Left kidney (tissue), 2 donors: Measurements from ENCODE around the gene MSI2. TPM values are rescaled to one million over a fixed set of nuclear protein-coding genes. Genes with fewer than 3 reads are reported as not detected.

Experiments
- DNase-seq: peaks from one replicate; pipeline ENCODE4 v3.0.0-alpha.2; 2013
- polyA plus RNA-seq: library from polyadenylated mRNA; unstranded; fragments of 120-200 nt; gene quantifications from one replicate; pipeline ENCODE4 v1.2.1, GENCODE V29; 2013; ENCODE audit not compliant: insufficient read length

MSI2 gene
- polyA plus RNA-seq, 1 donor = 106 TPM

DNA sequence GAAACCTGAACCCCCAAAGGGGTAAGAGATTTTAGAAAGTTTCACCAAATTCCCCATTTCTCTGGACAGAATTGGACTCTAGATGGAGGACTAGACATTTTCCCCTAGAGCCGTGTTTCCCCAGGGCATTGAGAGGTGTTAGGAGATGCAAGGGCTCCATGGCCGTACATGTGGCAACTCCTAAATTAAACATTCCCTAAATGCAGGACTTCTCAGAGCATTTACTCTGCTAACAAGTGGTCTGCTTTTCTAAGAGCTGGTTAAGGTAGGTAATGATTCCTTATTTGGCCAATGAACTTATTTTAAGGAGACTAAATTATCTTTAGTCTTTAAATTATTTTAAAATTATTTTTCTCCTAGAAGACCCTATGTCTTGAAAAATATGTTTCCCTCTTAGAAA, 200.9 kb downstream of the MSI2 start:
- DNase-seq = no peak

DNA sequence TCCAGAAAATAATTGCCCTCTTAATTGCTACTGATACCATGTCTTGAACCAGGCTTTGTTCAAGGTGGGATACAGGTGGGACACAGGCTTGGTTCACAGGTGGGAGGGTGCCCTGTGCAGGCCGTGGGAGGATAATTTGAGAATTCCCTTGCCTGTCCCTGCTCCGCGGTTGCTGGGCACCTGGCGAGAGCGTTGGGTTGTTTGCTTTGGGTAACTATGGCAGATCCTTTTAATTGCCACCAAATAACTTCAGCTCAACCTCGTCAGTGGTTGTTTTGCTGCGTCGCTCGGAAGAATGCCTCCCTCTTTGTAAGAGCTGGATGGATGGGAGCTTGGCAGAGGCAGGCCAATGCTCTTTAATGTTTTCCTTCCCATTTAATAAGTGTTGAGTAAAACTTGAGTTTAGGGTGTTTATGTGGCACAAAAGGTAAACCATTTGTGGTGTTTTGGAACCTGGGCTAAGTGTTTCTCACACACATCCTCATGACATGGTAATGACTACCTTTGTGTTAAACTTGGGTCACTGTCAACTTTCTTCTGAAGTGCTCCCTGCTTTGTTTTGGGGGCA, 202.5 kb downstream of the MSI2 start:
- DNase-seq = no peak

DNA sequence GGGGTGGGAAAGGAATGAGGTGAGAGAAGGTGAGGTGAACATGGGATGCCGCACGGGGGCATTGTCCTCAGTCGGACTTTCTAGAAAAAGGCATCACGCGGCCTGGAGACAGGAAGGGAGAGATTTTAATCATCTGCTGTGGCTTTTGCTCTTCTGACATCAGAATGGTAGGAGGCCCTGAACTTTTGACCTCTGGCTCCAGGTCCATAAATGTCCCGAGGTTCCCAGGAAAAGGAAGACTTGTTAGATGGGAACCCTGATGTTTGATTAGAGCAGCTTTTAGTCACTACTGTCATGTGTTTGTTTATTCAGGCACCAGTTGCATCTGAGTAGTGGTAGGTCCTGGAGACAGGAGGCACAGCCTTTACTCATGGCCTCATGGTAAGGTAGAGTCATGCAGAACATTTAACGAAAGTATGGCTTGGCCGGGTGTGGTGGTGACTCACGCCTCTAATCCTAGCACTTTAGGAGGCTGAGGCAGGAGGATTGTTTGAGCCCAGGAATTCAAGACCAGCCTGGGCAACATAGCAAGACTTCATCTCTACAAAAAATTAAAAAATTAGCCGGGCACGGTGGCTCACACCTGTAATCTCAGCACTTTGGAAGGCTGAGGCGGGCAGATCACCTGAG, 203.1 kb downstream of the MSI2 start:
- DNase-seq = no peak

DNA sequence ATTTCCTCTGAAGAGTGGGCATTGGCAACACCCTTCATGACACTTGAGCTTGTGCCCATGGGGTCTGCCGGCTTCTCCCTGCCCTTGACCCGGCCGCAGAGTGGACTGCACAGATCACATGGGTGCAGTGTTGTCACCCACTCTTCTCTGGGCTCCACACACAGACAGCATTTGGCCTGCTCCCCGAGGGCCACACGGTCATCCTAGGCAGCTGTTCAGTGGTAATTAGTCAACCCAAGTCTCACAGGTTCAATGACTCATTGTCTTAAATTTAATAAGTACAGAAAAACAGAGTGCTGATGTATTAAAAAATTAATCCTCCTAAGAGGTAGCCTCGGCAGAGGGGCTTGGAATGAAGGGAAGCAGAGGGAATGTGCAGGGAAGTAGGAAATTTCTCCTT, 204.8 kb downstream of the MSI2 start:
- DNase-seq = no peak

DNA sequence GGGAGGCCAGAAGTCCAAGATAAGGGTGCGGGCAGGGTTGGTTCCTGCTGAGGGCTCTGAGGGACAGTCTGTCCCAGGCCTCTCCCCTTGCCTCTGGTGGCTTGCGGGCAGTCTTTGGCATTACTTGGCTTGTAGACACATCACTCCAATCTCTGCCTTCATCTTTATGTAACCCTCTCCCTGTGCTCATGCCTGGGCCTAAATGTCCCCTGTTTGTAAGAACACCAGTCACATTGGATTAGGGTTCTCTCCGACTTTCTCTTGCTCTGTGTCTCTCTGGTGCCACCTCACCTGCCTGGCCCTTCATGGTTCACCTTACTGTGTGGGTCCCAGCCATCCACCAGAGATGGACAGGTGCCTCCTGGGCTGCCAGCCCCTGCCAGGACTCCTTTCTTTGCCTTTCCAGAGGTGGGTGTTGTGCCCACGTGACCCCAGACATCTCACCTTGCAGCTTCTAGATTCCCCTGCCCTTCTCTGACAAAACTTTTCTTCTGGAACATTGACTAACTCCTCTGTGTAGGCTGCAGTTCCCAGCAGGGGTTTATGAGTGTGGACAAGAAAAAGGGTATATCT, 205.8 kb downstream of the MSI2 start:
- DNase-seq = no peak

DNA sequence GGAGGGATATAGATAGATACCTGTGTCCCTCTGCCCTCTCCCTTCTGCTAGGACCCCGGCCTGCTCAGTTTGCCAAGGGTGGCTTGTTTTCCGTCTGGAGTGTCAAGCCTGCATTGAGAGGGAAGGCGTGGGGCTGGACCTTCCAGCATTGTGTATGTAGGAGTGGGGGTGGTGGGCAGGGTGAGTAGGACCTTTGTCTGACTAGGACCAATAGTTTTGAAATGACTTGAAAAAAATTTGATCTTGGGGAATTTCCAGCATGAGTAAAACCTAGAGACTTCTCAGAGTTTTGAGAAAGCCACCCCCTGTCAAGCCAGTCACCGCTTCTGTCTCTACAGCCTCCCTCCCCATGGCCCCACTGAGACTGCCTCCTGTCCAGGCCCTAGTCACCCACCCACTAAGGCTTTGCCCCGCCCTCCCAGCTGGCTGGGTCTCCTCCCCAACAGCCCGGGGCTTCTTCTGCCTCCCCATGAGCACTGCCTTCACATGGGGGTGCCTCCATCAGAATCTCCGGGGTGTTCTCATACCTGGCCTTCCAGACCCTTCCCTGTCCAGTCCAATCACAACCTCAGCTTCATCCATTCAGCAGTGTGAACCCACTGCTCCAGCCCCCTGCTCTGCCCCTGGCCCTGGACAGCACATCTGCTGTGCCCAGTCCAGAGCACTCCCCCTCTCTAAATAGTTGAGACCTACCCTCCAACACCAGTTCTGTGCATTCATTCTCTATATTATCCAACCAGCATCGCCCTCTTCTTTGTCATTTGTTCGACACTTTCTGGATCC, 207.0 kb downstream of the MSI2 start:
- DNase-seq = no peak

DNA sequence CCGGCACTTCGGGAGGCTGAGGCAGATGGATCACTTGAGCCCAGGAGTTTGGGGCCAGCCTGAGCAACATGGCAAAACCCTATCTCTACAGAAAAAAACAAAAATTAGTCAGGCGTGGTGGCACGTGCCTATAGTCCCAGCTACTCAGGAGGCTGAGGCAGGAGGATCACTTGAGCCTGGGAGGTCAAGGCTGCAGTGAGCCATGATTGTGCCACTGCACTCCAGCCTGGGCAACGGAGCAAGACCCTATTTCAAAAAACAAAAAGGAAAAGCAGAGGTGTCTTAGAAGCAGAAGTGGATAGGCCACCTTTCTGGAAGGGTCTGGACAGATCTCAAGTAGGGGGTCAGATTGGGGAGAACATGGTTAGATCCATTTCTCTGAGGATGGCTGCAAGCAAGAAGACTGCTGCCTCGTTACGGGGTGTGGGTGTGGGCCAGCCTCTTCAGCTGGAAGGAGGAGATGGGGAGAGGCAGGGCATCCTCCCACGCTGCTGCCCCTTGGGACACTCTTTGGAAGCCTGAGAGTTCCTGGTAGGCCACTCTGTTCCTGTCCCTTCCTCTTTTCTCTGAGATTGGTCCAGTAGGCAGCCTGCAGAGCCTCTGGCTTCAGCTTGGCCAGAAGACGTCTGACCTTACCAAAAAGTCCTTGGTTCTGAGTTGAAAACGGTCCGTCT, 208.0 kb downstream of the MSI2 start:
- DNase-seq = no peak

DNA sequence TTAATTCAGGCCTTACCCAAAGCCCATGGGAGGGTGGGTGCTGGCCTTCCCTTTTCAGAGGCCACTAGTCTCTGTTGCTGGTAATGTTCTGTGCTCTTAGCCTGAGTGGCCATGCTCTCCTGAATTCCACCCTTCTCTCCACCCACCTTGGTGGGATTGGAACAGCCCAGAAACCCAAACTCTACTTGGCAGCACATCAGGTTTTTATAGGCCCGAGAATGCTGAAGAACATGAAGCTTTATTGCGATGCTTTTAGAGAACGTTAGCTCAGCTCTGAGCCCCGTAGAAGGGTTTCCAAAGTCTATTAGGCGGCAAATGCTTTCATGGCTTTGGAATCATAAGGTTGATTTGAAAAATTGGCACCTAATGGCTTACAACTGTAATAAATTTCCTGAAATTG, 209.3 kb downstream of the MSI2 start:
- DNase-seq = no peak

DNA sequence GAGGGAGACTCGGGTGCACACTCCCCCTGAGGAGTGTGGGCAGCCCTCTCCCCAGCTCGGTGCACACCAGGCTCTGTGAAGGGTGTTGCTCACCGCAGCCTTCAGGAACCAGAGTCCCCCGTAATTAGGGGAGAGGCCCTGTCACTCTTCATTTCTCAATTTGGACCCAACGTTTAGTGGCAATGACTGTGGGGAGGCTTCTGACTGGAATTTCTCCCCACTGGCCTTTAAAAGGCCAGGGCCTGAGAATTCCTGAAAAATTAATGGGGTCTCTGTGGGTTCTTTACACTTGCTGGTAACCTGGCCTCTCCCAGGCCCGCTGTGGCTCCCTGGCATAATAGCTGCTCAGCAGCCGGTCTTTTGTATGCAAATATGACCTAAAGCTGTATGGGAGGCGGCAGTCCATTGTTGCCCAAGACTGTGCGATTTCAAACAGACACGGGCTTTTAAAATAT, 209.7 kb downstream of the MSI2 start:
- no peak for DNase-seq

DNA sequence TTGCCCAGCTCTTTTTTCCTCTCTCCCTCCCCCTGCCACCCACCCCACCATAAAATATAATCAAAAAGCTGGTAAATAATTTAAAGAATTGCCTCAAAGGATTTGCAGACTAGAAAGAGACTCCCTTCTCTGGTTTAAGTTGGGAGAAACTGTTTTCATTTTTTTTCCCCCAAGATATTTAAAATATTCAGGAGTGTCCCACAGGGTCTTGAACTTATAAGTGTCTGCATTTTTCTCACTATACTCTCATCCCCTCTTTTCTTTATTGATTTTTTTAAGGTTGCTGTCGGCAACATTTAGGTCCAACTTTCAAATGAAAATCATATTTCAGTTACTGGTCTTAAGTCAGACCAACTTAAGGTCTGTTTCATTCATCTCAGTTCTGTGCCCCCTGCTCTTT, 210.2 kb downstream of the MSI2 start:
- no peak for DNase-seq

DNA sequence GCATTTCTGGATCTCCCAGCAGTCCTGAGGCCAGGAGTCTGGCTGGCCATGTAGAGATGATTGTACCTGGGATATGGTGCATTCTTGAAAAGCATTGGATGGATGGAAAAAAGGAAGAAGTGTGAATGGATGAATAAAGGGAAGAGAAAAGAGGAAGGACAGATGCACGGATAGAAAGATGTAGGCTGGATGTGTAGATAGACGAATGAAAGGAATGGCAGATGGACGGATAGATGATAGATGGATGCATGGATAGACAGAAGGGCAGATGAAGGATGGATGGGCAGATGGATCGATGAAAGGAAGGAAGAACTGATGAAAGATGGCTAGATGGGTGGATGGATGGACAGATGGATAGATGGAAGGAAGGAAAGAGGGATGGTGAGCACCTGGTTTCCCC, 210.9 kb downstream of the MSI2 start:
- DNase-seq = no peak

DNA sequence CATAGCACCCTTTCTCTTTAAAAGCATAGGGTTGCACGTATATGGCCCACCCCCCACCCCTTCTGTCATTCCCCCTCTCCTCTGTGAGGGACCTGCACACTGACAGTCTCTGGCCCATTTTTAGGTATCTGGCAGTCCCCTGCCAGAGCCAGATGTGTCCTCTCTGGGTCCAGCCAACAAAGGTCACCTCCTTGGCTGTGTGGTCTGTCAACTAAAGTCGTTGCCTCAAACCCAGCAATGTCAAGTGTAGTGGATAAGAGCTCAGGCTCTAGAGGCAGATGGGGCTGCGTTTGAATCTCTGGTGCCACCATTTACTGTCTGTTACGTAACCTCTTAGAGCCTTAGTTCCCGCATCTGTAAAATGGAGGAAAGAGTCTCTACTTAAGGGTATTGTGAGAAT, 211.5 kb downstream of the MSI2 start:
- no peak for DNase-seq

DNA sequence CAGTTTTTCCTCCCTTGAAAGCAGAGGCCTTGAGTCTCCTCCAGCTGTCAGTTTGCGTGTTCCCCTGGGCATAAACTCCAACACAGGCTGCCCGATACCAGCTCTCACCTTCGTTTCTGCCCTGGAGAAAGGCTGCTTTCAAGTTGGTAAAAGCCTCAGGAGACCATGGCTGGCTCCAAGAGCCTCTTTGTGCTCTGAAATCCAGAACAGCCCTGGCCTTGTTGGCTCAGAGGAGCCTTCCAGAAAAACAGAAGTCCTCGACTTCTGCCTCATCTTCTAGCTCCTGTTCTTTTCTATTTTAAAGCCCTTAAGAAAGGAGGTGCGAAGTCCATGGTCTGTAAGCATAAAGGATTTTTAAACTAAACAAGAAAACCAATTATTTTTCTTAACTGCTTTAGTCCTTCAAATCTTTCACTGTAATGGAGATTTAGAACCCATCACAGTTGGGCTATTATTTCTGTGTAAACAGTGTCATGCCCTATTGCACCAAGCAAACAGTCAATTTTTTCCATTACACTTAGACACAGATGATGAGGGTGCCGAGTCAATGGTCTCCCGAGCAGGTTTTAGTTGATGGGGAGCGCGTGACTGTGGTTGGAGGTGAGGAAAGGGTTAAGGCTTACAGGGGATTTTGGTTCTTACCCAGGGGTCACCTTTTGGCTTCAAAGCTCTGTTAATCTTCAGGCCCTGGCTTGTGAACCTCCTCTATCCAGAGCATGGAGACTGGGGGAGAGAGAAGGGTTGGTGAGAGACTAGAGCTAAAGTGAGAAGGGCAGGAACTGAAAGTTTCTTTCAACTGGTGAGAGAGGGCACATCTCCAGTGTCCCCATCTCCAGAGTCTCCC, 212.8 kb downstream of the MSI2 start:
- DNase-seq = no peak

DNA sequence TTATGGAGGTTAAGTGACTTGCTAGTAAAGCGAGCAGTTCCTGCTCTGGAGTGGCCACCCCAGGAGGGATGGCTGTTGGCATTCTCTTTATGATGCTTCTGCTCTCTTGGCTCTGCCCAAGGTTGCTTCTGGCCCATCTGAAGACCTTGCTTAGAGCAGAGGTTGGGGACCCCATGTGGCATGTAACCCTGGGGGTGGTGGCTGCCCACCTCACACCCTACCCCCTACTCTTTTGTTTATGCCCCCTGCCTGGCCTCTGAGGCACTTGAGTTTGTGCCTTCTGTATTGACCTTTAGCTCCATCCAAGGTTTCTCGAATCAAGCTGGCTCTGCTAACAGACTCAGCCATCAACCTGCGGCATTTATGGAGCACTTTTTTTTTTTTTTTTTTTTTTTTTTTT, 214.6 kb downstream of the MSI2 start:
- DNase-seq = no peak

DNA sequence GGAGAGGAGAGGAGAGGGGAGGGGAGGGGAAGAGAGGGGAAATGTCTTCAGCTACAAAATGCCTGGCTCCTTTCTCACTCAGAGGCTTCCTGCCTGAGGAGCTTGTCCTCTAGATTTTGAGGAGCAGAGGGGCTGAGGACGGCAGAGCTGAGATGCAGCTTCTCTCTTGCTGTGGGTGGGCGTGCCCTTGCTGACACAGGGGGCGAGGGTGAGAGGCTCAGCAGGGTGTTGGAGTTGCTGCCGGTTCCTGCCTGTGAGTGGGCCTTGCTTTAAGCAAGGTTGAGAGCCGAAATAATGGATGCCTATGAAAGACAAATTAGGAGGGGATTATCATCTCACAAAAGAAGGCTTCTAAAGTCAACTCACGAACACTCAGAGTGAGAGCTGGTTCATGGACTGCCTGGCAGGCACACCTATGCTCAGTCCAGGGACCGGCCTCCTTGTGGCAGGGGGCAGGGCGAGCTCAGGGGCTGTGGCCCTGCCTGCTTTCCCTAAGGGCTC, 215.6 kb downstream of the MSI2 start:
- DNase-seq = no peak

DNA sequence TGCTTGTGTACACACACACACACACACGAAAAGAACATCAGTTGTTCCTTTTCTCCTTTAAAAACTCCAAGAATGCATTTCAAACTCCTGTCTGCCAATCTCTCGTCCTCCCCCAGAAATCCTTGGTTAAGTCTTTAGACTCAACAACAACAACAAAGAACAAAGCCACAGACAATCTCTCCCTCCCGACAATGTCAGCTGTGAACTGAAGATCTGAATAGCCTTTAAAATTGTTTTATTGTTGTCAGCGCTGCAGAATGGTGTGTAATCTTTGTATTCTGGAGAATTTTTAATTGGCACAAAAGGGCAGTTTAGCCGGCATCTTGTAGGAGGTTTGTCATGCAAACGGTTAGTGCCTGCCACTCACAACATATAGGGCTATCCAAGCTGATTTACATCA, 219.5 kb downstream of the MSI2 start:
- DNase-seq = no peak

DNA sequence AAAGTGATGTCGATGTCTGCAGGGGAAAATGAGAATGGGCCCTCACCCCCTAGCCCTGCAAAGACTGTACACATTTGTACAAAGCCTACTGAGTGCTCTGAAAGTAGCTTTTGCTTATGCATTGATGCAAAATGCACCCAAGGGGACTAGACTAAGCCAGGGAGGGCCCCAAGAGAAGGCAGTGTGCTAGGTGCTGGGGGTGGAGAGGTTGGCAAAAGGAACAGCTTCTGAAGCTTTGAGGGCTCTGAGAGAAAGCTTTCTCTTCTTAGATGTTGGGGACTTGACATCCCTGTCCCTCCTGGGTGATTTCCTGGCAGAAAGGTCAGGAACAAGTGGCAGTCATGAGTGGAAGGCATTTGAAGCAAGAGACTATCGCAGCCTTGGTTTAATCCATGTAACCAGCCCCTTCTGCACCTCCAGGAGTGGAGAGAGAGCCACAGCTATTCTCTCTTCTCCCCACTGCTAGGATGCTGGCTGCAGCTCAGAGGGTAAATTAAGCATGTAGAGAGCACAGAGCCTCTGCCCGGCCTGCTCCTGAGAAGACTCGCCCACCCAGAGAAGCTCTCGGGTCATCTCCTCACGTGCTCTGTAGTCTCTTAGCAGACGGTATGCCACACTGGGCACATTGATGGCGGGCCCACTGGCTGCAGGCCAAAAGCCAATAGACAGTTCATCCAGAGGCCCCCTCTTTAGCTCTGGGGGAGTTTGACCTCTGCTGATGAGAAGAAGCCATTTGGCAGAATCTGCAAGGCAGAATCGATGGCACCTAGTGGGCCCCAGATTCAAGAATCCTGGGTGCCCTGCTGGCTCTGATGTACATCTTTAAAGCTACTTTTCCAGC, 221.4 kb downstream of the MSI2 start:
- DNase-seq = no peak

DNA sequence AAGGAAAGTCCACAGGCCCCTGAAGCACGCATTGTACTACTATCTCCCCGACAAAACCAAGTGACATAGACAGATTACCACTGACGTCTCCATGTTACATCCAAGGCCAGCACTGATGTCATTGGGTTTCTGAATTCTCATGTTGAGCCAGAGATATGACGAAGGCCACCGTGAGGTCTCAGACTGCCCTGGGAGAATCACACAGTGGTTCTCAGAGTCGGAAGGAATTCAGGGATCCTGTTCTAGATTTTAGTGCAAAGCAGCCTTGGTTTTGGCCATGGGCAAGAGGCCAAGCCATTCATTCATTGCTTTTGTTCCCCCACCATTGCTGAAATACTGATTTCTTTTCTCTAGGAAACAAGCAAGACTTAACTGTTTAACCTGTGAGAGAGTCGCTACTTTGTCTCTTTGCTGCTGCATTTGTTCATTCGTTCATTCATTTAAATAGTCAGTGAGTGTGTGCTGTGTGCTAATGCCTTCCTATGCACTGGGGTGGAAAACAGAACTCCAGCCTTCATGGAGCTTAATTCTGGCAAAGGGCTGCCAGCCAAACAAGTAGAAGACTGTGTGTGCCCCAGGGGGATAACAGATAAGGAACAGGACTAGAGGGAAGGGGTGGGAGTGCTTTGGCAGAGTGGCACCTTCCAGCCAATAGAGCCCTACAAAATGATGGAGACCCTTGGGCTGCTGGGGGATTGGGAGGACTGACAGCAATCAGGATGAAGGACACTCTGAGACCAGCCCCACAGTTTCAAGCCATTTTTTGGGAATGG, 222.3 kb downstream of the MSI2 start:
- no peak for DNase-seq

DNA sequence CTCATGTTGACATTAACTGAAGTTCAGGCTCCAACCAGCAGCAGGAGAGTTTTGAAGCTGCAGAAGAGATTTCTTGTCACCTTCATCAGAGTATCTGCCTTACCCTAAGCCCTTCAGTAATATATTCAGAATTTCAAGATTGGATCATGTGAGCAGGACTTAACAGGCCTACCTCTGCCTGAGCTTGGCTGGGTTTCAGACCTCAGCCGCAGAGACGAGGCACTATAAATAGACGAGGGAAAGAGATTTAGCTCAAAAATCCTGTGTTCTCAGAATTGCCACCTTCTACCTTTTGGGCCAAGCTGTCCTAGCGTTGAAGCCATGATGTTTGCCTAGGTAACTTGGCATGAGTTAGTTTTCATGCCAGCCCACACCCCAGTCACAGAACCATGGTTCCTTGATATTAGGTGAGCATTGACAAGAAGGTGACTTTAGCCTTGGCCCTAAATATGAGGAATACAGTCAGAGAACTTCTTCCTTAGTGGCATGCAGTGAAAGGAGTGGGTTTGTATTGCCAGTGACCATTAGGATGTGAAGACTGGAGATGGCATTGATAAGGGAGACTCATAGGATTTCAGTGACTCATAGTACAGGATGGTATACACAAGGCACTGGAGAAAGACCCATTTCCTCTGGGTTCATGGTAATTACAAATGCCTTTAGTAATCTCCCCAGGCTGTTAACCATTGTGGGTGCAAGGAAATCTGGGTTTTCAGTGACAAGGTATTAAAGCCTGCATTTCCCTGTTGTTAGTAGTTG, 224.3 kb downstream of the MSI2 start:
- DNase-seq = no peak
